Measurements from ENCODE around the gene NUCB2.
"Not testable (repeated sequence)": the region's sequence is repeated elsewhere in the genome, so short reads cannot be mapped to it uniquely, and the experiment has no call there.

Gene NUCB2

DNA sequence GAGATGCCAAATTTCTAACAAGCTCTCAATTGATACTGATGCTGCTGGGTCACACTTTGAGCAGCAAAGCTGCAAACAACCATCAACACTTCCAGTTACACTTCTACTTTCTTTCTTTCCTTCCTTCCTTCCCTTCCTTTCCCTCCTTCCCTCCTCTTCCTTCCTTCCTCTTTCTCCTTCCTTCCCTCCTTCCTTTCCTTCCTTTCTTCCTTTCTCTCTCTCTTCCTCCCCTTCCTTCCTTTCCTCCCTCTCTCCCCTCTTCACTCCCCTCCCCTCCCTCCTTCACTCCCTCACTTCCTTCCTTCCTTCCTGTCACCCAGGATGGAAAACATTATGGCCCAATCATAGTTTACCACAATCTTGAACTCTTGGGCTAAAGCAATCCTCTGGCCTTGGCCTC is 35.8 kb upstream of the NUCB2 start:
- TF ChIP-seq, protein P1, sequence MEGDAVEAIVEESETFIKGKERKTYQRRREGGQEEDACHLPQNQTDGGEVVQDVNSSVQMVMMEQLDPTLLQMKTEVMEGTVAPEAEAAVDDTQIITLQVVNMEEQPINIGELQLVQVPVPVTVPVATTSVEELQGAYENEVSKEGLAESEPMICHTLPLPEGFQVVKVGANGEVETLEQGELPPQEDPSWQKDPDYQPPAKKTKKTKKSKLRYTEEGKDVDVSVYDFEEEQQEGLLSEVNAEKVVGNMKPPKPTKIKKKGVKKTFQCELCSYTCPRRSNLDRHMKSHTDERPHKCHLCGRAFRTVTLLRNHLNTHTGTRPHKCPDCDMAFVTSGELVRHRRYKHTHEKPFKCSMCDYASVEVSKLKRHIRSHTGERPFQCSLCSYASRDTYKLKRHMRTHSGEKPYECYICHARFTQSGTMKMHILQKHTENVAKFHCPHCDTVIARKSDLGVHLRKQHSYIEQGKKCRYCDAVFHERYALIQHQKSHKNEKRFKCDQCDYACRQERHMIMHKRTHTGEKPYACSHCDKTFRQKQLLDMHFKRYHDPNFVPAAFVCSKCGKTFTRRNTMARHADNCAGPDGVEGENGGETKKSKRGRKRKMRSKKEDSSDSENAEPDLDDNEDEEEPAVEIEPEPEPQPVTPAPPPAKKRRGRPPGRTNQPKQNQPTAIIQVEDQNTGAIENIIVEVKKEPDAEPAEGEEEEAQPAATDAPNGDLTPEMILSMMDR (IDR thresholded peaks at IDR 0.05; ENCODE audit: low read depth, low read length): no peak
- DNase-seq (ENCODE audit: extremely low read depth, low read depth): no peak

DNA sequence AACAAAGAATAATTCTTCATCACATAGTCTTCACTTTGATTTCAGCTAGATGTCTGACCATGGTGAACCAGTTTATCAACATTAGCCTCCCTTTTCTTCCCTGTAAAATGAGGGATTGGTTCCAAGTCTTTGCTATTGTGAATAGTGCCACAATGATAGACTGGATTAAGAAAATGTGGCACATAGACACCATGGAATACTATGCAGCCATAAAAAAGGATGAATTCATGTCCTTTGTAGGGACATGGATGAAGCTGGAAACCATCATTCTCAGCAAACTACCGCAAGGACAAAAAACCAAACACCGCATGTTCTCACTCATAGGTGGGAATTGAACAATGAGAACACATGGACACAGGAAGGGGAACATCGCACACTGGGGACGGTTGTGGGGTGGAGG is 33.6 kb upstream of the NUCB2 start:
- DNase-seq (ENCODE audit: extremely low read depth, low read depth): not testable (repeated sequence)

DNA sequence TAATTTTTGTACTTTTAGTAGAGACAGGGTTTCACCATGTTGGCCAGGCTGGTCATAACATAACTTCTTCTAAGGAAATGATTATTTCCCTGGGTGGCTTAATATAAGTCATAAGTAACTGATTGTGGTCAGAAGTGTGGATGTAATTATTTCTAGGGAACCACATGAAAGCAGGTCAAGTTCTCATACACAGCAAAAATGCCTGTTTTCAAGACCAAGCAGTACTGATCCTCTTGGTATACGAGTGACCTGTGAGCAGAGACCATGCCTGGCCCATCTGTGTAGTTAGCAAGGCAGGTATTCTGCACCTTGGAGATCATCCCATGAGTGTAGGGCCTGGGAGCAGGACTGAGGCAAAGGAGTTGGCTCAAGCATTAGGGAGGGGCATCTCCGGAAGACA is 32.5 kb upstream of the NUCB2 start:
- no peak for DNase-seq (ENCODE audit: extremely low read depth, low read depth)
- TF ChIP-seq, protein P1 (IDR thresholded peaks at IDR 0.05; ENCODE audit: low read depth, low read length): no peak

GRCh38 chr11:17250561-17251350 is 25.8 kb upstream of the NUCB2 start:
- TF ChIP-seq, protein P1 (IDR thresholded peaks at IDR 0.05; ENCODE audit: low read depth, low read length): no peak
- no peak for DNase-seq (ENCODE audit: extremely low read depth, low read depth)

DNA sequence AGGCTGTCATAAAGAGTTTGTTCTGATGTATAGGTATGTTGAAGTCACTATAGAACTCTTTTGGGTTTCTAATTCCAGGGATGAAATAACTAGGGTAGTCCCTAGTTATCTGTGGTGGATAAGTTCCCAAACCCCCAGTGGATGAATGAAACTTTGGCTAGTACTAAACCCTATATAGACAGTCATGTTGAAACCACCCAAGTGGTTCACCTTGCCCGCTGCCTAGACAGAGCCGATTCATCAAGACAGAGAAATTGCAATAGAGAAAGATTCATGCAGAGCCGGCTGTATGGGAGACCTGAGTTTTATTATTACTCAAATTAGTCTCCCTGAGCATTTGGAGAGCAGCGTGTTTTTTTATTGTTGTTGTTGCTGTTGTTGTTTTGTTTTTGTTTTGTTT is 23.8 kb upstream of the NUCB2 start:
- no peak for DNase-seq (ENCODE audit: extremely low read depth, low read depth)

DNA sequence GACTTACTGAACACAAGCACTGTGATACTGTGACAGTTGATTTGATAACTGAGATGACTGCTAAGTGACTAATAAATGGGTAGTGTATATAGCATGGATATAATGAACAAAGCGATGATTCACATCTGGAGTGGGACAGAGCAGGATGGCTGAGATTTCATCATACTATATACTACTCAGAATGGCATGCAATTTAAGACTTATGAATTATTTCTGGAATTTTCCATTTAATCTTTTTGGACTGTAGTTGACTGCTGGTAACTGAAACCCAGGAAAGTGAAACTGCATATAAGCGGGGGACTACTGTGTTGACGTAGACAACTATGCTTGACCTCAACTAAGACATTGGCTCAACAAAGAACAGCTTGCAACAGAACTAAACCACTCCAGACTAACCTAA is 20.0 kb upstream of the NUCB2 start:
- TF ChIP-seq, protein P1 (IDR thresholded peaks at IDR 0.05; ENCODE audit: low read depth, low read length): no peak
- DNase-seq (ENCODE audit: extremely low read depth, low read depth): peak; percentile 94

More for the DNA sequence above, 23.8 kb upstream of the NUCB2 start:
- TF ChIP-seq, protein P1 (IDR thresholded peaks at IDR 0.05; ENCODE audit: low read depth, low read length): no peak

- no peak for DNase-seq (ENCODE audit: extremely low read depth, low read depth)
- TF ChIP-seq, protein P1 (IDR thresholded peaks at IDR 0.05; ENCODE audit: low read depth, low read length): no peak
Measured at GRCh38 chr11:17257196-17257595, 19.3 kb upstream of the NUCB2 start.

GRCh38 chr11:17258670-17259069 is 17.9 kb upstream of the NUCB2 start:
- no peak for DNase-seq (ENCODE audit: extremely low read depth, low read depth)
- TF ChIP-seq, protein P1 (IDR thresholded peaks at IDR 0.05; ENCODE audit: low read depth, low read length): no peak

Data from AG09319 (cell line).